DMS 273 (cell line): ENCODE data around the gene VANGL1.

Experiments used
- DNase-seq: peaks from one replicate; lab custom pipeline; 2025; ENCODE audit not compliant: unreplicated experiment; lab: John Stamatoyannopoulos, UW

The VANGL1 gene

DNA sequence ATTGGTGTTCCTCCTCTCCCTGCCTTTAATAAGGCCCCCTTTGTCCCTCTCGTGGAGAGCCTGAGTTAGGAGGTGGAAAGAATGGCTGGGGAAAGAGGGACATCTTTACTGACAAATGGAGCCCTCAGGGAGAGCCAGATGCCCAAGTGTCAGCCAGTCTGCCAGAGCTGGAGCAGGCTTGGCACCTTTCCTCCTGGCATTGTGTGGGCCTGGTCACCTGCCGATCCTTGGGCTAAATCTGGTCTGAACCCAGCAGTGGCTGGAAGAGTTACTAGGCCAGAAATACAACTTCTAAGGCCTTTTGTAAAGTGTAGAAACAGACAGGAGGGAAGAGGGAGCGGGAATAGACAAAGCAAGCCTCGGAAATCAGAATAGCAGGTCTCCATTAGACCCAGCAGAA, 24.9 kb downstream of the VANGL1 start:
- peak; percentile 24 for DNase-seq

DNA sequence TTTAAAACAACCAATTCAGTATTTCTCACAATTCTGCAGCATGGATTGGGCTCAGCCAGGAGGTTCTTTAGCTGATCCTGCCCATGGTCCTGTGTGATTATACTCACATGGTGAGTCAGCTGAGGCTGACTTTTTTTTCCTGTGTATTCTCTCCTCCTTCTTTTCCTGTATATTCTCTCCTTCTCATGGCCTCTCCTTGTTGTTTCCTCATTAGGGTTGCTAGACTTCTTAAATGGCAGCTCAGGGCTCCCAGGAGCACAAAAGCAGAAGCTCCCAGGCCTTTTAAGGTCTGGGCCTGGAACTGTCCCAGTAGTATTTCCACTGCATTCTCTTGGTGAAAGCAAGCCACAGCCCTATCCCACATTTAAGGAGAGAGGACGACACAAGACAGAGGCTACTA, 26.8 kb downstream of the VANGL1 start:
- no peak for DNase-seq

DNA sequence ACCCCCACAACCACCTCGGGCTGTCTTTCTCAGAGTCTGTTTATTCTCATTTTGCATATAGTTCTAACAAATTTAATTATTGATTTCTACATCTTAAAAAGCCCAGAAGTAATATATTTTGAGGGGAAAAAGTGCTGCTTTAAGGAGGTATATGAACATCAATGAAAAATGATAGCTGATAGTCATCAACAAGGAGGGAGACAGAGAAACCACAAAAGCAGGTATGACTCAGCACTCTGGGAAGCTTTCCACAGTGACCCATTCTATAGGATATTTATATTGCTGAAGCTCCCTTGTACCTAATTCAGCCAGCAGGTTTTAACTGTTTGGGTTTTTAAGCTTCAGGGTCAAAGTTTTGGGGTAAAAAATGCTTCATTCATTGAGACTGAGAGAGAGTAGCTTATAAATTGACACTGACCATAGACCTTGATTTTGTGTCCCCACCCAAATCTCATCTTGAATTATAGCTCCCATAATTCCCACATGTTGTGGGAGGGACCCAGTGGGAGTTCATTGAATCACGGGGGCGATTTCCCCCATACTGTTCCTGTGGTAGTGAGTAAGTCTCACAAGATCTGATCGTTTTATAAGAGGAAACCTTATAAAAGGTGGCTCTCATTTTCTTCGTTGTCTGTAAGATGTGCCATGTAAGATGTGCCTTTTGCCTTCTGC, 27.4 kb downstream of the VANGL1 start:
- DNase-seq = no peak

DNA sequence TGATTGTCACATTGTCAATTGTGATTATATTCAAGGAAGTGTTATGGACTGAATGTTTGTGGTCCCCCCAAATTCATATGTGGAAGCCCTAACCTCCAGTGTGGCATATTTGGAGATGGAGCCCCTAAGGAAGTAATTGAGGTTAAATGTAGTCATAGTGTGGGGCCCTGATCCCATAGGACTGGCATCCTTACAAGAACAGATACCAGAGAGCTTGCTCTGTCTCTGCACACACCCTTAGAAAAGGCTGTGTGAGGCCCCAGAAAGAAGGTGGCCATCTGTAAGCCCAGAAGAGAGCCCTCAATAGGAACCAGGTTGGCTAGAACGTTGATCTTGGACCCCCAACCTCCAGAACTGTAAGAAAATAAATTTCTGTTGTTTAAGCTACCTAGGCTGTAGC, 28.1 kb downstream of the VANGL1 start:
- DNase-seq = no peak

DNA sequence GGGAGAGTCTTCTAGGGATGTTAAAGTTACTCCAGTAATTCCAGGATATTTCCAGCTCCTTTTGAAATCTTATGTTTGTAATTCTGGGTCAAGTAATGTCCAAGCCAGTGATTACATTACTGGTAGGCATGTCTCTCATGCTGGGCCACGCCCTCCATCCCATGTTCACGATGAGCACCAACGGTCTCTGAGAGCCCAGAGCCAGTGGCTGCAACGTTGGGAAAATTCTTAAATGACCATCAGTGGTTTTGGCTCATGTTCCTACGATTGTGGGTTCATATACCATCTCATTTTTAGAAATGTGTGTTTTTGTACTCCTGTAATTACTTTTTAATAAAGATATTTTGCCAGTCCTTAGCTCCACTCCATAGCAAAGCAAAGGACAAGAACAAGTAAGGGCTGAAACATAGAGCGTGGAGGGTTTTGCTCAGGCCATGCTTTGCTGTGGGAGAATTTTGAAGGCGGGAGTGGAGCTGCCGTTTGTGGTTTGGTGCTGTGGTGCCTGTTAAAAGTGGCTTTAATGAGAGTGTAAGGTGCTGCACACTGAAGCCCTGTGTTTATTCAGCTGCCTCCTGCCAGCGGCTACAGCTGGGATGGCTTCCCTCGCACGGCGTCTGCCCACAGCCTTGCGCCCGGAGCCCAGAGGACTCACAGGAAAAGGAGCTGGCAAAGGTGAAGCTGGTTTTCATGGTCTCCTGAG, 28.9 kb downstream of the VANGL1 start:
- no peak for DNase-seq

DNA sequence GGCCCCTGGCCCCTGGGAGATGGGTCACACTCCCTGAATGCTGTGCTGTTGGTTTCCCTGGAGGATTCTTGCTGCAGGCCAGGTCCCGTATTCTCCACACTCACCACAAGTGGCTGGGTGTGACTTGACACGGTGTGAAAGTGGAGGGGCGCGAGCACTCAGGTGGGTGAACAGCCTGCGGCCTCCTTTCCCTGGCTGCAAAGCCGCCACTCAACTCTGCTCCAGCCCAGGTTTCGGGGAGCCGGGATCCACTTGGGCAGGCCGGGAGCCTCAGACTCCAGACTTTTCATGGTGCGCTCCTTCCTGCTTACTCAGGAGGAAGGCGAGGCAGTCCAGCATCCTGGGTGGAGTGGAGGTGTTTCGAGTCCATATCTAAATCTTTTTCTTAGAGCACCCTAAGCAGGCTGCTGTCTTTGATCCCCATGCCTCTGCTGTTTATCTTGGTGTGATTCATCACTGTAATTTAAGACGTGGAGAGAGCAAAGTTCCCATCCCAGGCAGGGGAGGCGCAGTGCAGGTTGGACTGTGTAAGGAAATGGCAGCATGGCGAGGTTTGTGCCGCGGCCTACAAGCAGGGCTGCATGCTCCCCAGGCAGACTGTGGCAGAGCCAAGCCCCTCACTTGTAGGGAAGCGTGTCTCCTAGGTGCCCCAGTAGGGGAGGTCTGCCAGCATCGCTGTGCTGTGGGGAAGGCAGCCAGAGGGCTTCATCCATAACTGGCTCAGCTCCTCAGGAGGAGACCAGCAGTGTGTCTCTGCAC, 29.6 kb downstream of the VANGL1 start:
- DNase-seq = no peak

DNA sequence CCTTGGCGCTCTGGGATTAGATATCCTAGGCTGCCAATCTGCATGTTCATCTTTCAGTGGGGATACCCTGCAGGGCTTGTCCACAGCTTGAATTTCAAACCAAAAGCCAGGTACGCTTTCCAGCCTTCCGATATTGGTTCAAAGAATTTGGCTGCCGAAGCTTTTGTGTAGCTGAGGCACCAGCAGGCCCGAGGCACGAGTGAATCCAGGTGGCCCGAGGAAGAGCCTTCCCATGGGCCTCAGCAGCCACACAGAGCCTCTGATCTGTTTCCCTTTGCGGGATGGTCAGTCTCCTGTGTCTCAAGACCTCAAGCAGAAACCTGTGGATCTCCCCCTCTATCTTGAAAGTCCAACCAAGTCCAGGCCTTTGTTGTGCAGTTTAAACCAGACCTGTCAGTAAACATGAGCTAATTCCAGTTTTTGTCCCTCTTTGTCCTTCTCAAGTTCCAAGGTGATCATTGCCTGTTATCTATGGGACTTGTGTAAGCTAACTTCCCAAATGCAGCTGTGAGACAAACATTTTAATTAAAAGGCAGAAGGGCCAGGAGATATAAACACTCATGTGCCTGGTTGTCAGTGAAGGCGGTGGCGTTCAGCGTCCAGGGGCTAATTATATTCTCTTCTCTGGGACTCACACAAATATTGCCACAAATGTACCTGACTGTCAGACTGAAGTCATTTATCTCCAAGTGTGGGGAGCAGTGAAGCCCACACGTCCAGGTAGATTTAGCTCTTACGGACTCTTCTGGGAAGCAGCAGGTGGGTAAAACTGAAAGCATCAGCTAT, 30.6 kb downstream of the VANGL1 start:
- no peak for DNase-seq

DNA sequence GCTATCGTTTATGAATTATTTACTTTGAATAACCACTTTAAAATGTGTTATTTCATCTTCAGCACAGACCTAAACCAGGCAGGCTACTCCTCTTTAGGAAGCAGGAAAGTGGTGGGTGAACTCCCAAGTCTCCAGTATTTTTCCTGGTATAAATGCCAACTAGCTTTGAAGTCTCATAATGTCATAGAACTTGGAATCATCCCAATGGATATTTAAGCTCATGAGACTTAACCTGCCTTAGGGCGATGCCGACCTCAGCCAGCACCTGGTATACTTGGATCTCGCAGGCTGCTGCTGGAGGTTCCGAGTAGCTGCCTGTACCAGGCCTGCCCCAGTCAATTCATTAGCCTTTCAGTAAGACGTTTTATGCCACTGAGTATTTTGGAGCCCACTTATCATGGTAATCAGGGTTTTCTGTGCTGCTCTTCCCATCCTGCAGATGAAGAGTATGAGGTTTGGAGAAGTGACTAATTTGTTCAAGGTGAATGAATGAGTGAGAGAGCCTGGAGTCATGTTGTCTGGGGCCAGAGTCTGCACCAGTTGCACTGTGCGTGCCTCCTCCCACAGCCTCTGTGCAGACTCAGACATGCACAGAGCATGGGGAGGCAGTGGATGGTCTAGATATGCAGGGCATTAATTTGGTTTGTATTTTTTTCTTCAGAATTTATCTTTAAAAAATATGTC, 34.9 kb downstream of the VANGL1 start:
- DNase-seq = no peak

DNA sequence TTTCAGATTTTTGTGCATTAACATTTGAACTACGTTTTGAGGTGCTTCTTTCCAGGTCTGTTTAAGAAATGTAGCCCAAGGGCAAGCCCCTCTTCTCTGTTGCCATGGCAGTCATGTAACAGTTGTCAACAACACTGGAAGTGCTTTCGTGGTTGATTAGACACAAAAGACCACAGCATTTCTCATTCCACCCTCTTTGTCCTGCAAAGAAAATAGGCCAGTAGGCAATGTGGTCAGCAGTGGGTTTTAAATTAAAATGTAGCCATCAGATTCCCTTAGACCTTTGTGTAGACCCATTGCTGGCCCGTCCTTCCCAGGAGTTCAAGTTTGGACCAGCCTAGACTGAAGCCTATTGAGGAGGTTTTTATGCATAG, 35.4 kb downstream of the VANGL1 start:
- DNase-seq = no peak

DNA sequence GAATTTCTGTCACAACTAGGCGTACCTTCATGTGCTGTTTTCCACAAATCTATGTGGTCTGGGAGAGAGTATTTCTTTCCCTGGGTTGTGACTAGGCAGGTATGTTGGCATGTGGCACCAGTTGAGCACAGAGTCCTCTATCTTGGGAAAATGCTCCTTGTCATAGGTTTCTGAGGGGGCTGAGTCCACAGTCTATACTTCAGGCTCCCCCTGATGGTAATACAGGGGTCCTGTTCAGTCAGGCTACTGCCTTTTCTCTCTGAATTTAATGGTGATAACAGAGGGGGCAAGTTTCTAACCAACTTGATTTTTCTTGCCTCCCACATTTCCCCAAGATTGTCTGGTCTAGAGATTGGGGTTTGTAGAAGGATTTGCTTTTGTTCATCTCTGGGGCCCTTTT, 35.8 kb downstream of the VANGL1 start:
- DNase-seq = no peak

DNA sequence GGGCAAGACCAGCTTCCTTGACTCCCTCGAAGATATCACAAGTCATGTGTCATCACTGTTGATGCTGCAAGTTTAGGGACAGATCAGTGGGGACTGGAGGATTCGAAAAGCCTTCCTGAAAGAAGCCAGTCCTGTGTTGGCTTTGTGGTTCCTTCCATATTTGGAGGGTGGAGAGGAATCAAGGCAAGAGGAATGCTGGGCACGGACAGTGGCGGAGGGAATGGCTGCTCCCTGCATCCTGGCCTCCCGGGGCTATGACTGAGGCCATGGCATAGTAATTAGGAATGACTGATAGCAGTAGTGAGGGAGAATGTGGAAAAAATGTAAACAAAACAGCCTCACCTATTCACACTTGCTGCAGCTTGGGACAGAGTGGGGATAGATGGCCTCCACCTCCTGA, 36.4 kb downstream of the VANGL1 start:
- no peak for DNase-seq

DNA sequence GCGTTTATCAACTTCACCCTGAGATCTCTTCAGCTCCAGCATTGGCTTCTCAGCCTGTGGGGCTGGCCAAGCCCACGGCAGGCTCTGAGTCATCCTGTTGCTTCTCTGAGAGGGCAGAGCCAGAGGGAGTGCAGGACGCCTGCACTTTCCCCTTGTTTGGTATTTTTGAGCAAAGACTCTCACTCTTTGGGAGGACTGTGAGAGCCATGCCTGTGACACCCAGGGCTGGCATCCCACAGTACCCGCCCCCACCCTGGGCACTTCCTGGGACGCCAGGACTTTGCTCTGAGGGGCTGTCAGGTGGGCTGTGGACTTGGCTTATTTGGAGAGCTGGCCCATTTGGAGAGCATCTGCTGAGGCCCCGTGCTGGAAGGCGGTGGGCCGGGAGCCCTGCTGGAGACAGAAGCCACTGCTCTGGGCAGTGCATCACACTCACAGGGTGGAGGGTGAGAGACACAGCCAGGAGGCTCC, 37.4 kb downstream of the VANGL1 start:
- DNase-seq = no peak

DNA sequence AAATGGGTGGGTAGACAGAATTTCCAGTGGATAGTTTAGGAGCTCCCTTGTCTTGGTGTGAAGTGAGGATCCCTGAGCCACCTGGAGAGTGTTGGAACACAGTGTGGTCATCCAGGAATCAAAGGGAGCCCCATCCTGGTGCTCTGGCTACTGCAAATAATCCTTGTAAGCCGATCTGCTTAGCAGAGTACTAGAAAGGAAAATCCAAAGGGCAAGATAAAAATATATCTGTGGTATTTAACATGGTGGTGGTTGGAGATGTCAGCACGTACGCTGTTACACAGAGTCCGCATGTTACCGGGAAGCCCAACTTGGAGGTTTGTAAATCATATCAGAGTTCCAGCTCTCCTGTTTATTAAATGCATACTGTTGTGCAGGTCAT, 39.0 kb downstream of the VANGL1 start:
- no peak for DNase-seq

DNA sequence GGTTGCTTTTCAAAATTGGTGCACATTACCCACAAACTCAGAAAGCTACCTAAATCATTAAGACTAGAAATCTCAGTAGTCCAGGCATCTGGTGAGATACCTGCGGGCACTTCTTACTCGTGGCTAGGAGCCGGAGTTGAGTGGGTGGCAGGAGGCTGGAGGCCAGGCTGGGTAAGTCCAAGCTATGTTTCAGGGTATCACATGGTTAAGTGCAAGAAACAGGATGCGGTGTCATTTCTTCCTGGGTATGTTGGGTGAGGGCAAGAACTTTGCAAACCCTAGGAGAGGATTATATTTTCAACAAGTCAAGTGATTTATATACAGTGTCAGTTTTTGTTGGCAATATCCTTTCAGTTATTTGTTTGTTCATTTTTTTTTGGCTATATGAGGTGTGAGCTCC, 41.0 kb downstream of the VANGL1 start:
- no peak for DNase-seq

DNA sequence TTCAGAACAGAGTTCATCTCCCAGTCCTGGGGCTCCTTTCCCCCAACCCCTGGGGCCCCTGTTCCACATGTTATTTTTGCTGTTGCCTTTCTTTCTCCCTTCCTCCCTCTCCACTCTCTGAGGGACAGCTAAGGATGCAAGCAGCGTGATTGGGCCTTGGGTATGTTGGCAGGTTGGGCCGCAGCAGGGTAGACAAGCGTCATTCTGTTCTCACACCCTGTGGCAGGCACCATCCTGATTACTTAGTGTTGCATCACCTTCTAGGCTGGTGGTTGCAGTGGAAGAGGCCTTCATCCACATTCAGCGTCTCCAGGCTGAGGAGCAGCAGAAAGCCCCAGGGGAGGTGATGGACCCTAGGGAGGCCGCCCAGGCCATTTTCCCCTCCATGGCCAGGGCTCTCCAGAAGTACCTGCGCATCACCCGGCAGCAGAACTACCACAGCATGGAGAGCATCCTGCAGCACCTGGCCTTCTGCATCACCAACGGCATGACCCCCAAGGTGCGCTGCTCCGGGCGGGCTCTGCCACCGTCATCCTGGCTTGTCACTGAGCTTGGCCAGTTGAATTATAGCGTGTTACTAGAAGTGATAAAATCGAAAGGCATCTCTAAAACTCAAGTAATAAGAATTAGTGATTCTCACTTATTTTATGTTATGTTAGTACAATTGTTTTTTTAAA, 43.4 kb downstream of the VANGL1 start:
- DNase-seq = no peak

DNA sequence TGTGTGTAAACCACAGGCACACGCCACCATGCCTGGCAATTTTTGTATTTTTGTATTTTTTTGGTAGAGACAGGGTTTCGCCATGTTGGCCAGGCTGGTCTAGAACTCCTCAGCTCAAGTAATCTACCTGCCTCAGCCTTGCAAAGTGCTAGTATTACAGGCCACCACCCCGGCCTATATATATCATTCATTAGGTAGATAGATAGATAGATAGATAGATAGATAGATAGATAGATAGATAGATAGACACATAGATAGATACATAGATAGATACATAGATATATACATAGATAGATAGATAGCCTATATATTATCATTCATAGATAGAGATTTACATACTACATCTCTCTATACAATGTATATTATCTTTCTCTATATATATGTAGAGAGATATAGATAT, 46.0 kb downstream of the VANGL1 start:
- no peak for DNase-seq

DNA sequence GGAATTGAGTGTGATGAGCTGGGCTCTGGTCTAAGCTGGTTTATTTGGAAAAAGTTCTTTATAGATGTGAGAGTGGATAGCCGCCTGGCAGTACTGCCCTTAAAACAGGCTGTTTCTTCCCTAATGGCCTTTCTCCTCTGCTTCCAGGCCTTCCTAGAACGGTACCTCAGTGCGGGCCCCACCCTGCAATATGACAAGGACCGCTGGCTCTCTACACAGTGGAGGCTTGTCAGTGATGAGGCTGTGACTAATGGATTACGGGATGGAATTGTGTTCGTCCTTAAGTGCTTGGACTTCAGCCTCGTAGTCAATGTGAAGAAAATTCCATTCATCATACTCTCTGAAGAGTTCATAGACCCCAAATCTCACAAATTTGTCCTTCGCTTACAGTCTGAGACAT, 49.2 kb downstream of the VANGL1 start:
- no peak for DNase-seq

DNA sequence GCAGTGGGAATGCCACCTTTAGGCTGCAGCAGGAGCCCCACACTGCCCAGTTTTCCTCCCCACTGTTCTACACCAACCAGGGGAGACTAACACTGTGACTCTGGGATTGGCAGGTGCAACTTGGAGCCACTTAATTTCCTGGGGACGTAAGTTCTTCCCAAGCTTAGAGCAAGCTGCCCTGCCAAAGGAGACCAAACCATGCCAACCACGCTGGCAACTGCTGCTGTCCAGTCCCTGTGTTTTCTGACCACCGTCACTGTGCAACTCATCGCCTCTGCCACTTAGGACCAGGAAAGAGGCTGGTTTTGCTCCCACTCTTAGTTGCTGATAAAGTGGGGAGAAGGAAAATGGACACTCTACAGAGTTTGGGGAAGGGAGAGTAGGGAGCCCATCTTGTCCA, 50.5 kb downstream of the VANGL1 start:
- DNase-seq = no peak

DNA sequence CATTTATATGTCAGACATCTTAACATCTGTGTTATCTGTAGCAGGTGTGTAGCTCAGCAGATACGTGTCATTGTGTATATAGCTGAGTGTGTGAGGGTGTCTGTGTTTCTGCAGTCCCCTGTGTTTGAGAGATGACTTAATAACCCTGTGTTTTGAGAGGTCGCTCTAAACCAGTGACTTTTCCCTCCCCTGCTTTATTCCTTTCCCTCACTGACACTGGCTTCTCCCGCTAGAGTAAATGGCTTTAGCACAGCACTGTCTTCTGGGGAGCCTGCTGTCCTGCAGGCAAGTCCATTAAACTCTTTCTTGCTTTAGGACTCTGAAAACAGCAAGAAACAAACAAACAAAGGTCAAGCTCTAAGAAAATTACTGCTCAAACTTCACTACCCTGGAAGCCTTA, 53.0 kb downstream of the VANGL1 start:
- no peak for DNase-seq

DNA sequence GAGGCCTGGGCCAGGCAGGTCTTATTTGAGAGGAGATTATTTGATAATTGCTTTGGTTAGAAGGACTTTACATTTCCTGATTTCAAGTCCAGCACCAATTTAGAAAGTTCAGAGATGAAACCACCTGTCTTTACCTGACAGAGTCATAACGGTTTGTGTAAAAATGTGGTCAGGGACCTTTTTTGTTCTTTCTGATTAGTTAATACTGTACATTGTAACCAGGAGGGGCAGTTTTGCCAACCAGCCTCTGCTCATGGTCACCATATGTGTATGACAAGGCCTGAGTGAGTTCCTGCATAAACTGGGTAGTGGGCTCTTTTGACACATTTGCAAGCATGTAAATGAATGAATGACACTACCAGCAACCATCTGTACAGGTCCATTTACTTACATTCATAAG, 55.8 kb downstream of the VANGL1 start:
- no peak for DNase-seq
